IgD-negative memory B cell (primary cell): ENCODE measurements around the gene EPHA5. TPM values are rescaled to one million over a fixed set of nuclear protein-coding genes. Genes with fewer than 3 reads are reported as not detected.

Source experiments
- H3K27ac Mint-ChIP-seq, 3 donors: one replicate each; pipeline ENCODE4 v1.8.0; 2020 to 2022; ENCODE audit warnings: mild to moderate bottlenecking in 3 of 3, mixed read lengths in 3 of 3, moderate library complexity in 1 of 3
- H3K27me3 Mint-ChIP-seq: one replicate; pipeline ENCODE4 v1.8.0; 2021; ENCODE audit warnings: mixed read lengths
- H3K36me3 Mint-ChIP-seq: one replicate; pipeline ENCODE4 v1.8.0; 2020; ENCODE audit warnings: mild to moderate bottlenecking, mixed read lengths
- H3K4me1 Mint-ChIP-seq, 3 donors: one replicate each; pipeline ENCODE4 v1.8.0; 2020 to 2022; ENCODE audit warnings: mixed read lengths in 3 of 3, mild to moderate bottlenecking in 1 of 3
- H3K4me3 Mint-ChIP-seq, 4 donors: one replicate each; pipeline ENCODE4 v1.8.0; 2020 to 2022; ENCODE audit warnings: mild to moderate bottlenecking in 4 of 4, mixed read lengths in 4 of 4, moderate library complexity in 3 of 4
- H3K9me3 Mint-ChIP-seq, 3 donors: one replicate each; pipeline ENCODE4 v1.8.0; 2020 to 2021; ENCODE audit warnings: mixed read lengths in 3 of 3, mild to moderate bottlenecking in 1 of 3
- polyA plus RNA-seq: library from polyadenylated mRNA; unstranded; fragments of 300-500 nt; fragmentation: Illumina TruSeq; gene quantifications from one replicate; pipeline ENCODE4 v1.2.3, GENCODE V29; 2021

EPHA5 gene
- polyA plus RNA-seq, 1 donor from 2014 or later: not detected

- Mint-ChIP-seq H3K9me3 (peaks cover 1 to 16% (median 13%) of the 10 kb centered on the region in 3 donors), H3K27ac (no peak overlapping the region), H3K27me3 (no peaks in the 10 kb centered on the region), H3K36me3 (no peaks in the 10 kb centered on the region), H3K4me1 (no peaks in the 10 kb centered on the region), H3K4me3 (no peak overlapping the region)
Measured at GRCh38 chr4:65392488-65392887, 277.8 kb downstream of the EPHA5 start.

DNA sequence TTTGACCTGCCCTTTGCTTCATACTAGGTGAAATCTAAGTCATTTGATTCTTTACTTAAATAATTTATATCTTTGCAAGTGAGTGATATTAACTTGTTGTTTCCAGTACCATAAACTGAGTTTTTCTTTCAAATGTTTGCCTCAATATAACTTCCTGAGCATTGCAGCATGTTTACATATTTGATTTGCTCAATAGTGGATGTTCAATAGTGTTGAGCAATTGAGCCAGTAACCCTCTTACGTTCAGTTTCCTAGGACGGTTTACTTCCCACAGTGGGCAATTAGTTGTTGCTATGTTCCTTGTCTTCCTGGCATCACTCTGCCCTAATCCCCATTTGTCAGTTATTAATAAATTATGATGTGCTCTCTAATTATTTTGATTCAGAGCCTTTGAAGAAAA lies 278.5 kb downstream of the EPHA5 start:
- no peak overlapping the region for H3K27ac Mint-ChIP-seq
- no peaks in the 10 kb centered on the region for H3K27me3 Mint-ChIP-seq
- H3K9me3 Mint-ChIP-seq: peaks cover 3 to 16% (median 11%) of the 10 kb centered on the region in 3 donors
- no peaks in the 10 kb centered on the region for H3K4me1 Mint-ChIP-seq
- H3K4me3 Mint-ChIP-seq: no peak overlapping the region
- H3K36me3 Mint-ChIP-seq: no peaks in the 10 kb centered on the region

GRCh38 chr4:65391382-65391781 lies 278.9 kb downstream of the EPHA5 start:
- Mint-ChIP-seq H3K27me3 (no peaks in the 10 kb centered on the region), H3K4me1 (no peaks in the 10 kb centered on the region), H3K9me3 (peaks cover 3 to 17% (median 8%) of the 10 kb centered on the region in 3 donors), H3K4me3 (no peak overlapping the region), H3K36me3 (no peaks in the 10 kb centered on the region), H3K27ac (no peak overlapping the region)

GRCh38 chr4:65386927-65387326 lies 283.4 kb downstream of the EPHA5 start:
- Mint-ChIP-seq H3K36me3 (no peaks in the 10 kb centered on the region), H3K27me3 (no peaks in the 10 kb centered on the region), H3K4me3 (no peak overlapping the region), H3K27ac (no peak overlapping the region), H3K9me3 (peaks cover 2 to 14% (median 5%) of the 10 kb centered on the region in 3 donors), H3K4me1 (no peaks in the 10 kb centered on the region)

GRCh38 chr4:65383589-65384305 lies 286.5 kb downstream of the EPHA5 start:
- H3K27ac Mint-ChIP-seq: no peak overlapping the region
- H3K4me3 Mint-ChIP-seq: no peak overlapping the region
- H3K27me3 Mint-ChIP-seq: no peaks in the 10 kb centered on the region
- no peaks in the 10 kb centered on the region for H3K4me1 Mint-ChIP-seq
- peaks cover 0 to 3% (median 2%) of the 10 kb centered on the region in 3 donors for H3K9me3 Mint-ChIP-seq
- no peaks in the 10 kb centered on the region for H3K36me3 Mint-ChIP-seq

- Mint-ChIP-seq H3K36me3 (no peaks in the 10 kb centered on the region), H3K4me1 (no peaks in the 10 kb centered on the region), H3K27ac (no peak overlapping the region)
Measured at GRCh38 chr4:65381648-65382047, 288.6 kb downstream of the EPHA5 start.

DNA sequence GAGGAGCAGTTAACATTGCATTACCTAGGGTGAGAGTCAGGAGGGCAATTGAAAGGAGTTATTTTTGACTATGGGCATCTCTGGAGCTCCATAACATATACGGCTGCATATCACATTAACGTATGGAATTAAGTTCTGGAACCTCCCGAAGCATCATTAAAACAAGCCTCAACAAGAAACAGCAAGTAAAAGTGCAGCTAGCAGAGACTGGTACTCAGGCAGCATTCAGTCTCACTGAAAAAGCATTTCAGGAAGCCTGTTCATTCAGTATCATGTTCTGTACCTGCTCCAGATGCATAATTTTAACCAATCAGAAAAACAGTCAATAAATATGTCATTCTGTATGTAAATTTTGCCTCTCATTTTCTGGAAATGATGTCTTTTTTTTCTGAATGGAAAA lies 299.6 kb downstream of the EPHA5 start:
- H3K4me3 Mint-ChIP-seq: no peak overlapping the region
- H3K27ac Mint-ChIP-seq: no peak overlapping the region
- H3K9me3 Mint-ChIP-seq: peaks cover 0 to 3% (median 1%) of the 10 kb centered on the region in 3 donors
- no peaks in the 10 kb centered on the region for H3K4me1 Mint-ChIP-seq
- no peaks in the 10 kb centered on the region for H3K36me3 Mint-ChIP-seq
- no peaks in the 10 kb centered on the region for H3K27me3 Mint-ChIP-seq

More at GRCh38 chr4:65381648-65382047, 288.6 kb downstream of the EPHA5 start:
- Mint-ChIP-seq H3K9me3 (peaks cover 0 to 3% (median 2%) of the 10 kb centered on the region in 3 donors), H3K4me3 (no peak overlapping the region), H3K27me3 (no peaks in the 10 kb centered on the region)

DNA sequence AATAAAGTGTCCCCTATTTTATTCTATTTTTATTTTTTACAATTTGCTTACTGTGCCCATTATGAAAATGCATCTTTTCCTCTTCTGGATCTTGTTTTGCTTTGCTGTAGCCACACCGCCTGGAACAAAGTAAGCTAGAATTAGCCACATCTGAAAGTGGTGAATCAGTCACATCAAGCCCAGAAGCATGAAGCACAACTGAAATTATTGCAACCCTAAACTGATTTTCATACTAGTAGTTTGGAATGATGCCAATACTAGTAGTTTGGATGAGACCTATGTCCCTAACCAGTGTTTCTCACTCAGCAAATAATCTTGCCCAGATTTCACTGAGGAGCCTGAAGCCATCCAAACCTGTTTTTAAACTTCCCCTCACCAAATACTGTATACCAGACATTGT lies 303.0 kb downstream of the EPHA5 start:
- no peaks in the 10 kb centered on the region for H3K36me3 Mint-ChIP-seq

GRCh38 chr4:65358914-65359313 lies 311.4 kb downstream of the EPHA5 start:
- H3K9me3 Mint-ChIP-seq: peaks cover 0 to 9% (median 5%) of the 10 kb centered on the region in 3 donors
- H3K27ac Mint-ChIP-seq: no peak overlapping the region
- no peak overlapping the region for H3K4me3 Mint-ChIP-seq
- H3K36me3 Mint-ChIP-seq: no peaks in the 10 kb centered on the region
- H3K4me1 Mint-ChIP-seq: no peaks in the 10 kb centered on the region
- H3K27me3 Mint-ChIP-seq: no peaks in the 10 kb centered on the region

More for the DNA sequence above, 303.0 kb downstream of the EPHA5 start:
- Mint-ChIP-seq H3K27ac (no peak overlapping the region), H3K4me3 (no peak overlapping the region), H3K27me3 (no peaks in the 10 kb centered on the region), H3K4me1 (no peaks in the 10 kb centered on the region), H3K9me3 (peaks cover 0 to 3% (median 2%) of the 10 kb centered on the region in 3 donors)

GRCh38 chr4:65353098-65353497 lies 317.2 kb downstream of the EPHA5 start:
- H3K4me3 Mint-ChIP-seq: no peak overlapping the region
- H3K27me3 Mint-ChIP-seq: no peaks in the 10 kb centered on the region
- H3K4me1 Mint-ChIP-seq: no peaks in the 10 kb centered on the region
- no peak overlapping the region for H3K27ac Mint-ChIP-seq
- H3K9me3 Mint-ChIP-seq: peaks cover 0 to 3% (median 2%) of the 10 kb centered on the region in 3 donors
- H3K36me3 Mint-ChIP-seq: no peaks in the 10 kb centered on the region

- no peaks in the 10 kb centered on the region for H3K4me1 Mint-ChIP-seq
- peaks cover 0 to 11% (median 0%) of the 10 kb centered on the region in 3 donors for H3K9me3 Mint-ChIP-seq
- no peak overlapping the region for H3K4me3 Mint-ChIP-seq
- H3K27me3 Mint-ChIP-seq: no peaks in the 10 kb centered on the region
- H3K36me3 Mint-ChIP-seq: no peaks in the 10 kb centered on the region
- H3K27ac Mint-ChIP-seq: no peak overlapping the region
Measured at GRCh38 chr4:65344278-65344825, 325.9 kb downstream of the EPHA5 start.

GRCh38 chr4:65343342-65343741 lies 326.9 kb downstream of the EPHA5 start:
- Mint-ChIP-seq H3K36me3 (no peaks in the 10 kb centered on the region), H3K27me3 (no peaks in the 10 kb centered on the region), H3K27ac (no peak overlapping the region), H3K4me3 (no peak overlapping the region), H3K4me1 (no peaks in the 10 kb centered on the region), H3K9me3 (peaks cover 0 to 11% (median 0%) of the 10 kb centered on the region in 3 donors)

DNA sequence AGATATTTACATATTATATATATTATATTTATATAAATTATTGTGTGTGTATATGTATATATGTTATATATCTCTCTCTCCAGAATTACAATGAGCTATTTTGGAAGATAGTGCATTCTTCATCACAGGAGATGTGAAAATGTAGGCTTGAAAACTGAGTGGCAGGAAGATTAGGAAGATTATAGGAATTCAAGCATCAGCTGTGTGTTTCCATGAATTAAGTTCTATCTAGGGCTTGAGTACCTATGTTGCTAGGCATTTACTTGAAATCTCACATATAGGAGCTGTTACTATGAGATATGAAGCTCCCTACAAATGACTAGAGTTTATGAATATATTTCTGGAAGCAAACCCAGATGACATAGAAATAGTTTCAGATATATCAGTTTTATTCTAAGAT lies 328.7 kb downstream of the EPHA5 start:
- no peak overlapping the region for H3K4me3 Mint-ChIP-seq
- H3K36me3 Mint-ChIP-seq: no peaks in the 10 kb centered on the region
- H3K4me1 Mint-ChIP-seq: no peaks in the 10 kb centered on the region
- no peak overlapping the region for H3K27ac Mint-ChIP-seq
- H3K9me3 Mint-ChIP-seq: peaks cover 0 to 15% (median 0%) of the 10 kb centered on the region in 3 donors
- no peaks in the 10 kb centered on the region for H3K27me3 Mint-ChIP-seq

- no peaks in the 10 kb centered on the region for H3K27me3 Mint-ChIP-seq
- no peaks in the 10 kb centered on the region for H3K36me3 Mint-ChIP-seq
- H3K27ac Mint-ChIP-seq: no peak overlapping the region
- peaks cover 0 to 15% (median 0%) of the 10 kb centered on the region in 3 donors for H3K9me3 Mint-ChIP-seq
- H3K4me3 Mint-ChIP-seq: no peak overlapping the region
- no peaks in the 10 kb centered on the region for H3K4me1 Mint-ChIP-seq
Measured at GRCh38 chr4:65340382-65341109, 329.7 kb downstream of the EPHA5 start.

DNA sequence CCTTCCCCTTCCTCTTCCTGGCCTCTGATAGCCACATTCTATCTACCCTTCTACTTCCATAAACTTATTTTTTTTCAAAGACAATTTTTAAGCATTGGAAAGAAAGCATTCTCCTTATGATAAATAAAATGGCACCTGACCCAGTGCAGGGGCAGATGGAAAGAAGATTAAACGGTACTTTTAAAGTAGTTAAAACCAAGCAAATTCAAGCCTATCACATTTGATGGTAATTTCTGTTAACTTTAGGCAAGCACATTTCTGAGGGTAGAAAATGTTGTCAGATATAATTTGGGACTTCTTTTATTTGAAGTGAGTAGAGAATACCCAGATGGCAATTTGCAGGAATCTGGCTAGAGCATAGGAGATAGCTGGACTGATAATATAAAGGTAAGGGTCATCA lies 332.9 kb downstream of the EPHA5 start:
- Mint-ChIP-seq H3K4me3 (no peak overlapping the region), H3K36me3 (no peaks in the 10 kb centered on the region), H3K4me1 (no peaks in the 10 kb centered on the region), H3K9me3 (peaks cover 0 to 17% (median 0%) of the 10 kb centered on the region in 3 donors), H3K27me3 (no peaks in the 10 kb centered on the region), H3K27ac (no peak overlapping the region)
